Activated B cell treated with CpG ODN at 0.5 μM for 24 hours (primary cell): ENCODE data around the gene PRMT5. TPM values are rescaled to one million over a fixed set of nuclear protein-coding genes. Genes with fewer than 3 reads are reported as not detected.

Source experiments
- ATAC-seq: fragments of 200-7000 bp; cut with Tn5 transposase; one replicate; pipeline ENCODE4 v1.10.0; 2021; ENCODE audit warnings: low read depth, mild to moderate bottlenecking, moderate library complexity
- CTCF ChIA-PET: fragments of 350-600 bp; sonication (Branson Sonifier 250); formaldehyde crosslinking; loops from one replicate; lab custom pipeline; 2021; ENCODE audit warnings: antibody characterized with exemption; lab: Charles Lee
- POLR2A ChIA-PET: fragments of 350-600 bp; sonication (Branson Sonifier 250); formaldehyde crosslinking; loops from one replicate; lab custom pipeline; 2021; ENCODE audit warnings: antibody characterized with exemption; lab: Charles Lee
- DNase-seq: peaks from one replicate; pipeline ENCODE4 v3.0.0; 2022
- H3K27ac Mint-ChIP-seq: one replicate; pipeline ENCODE4 v1.8.0; 2020; ENCODE audit warnings: mixed read lengths
- H3K27me3 Mint-ChIP-seq: one replicate; pipeline ENCODE4 v1.8.0; 2021; ENCODE audit warnings: mixed read lengths
- H3K36me3 Mint-ChIP-seq: one replicate; pipeline ENCODE4 v1.8.0; 2021; ENCODE audit warnings: low read depth, mixed read lengths
- H3K4me1 Mint-ChIP-seq: one replicate; pipeline ENCODE4 v1.8.0; 2021; ENCODE audit warnings: mixed read lengths
- H3K4me3 Mint-ChIP-seq: one replicate; pipeline ENCODE4 v1.8.0; 2020; ENCODE audit warnings: mild to moderate bottlenecking, mixed read lengths
- H3K9me3 Mint-ChIP-seq: one replicate; pipeline ENCODE4 v1.8.0; 2020; ENCODE audit warnings: mixed read lengths
- CTCF ChIP-seq: fragments of 200-600 bp; IDR thresholded peaks from one replicate; pipeline ENCODE4 v1.8.0; 2022; ENCODE audit warnings: antibody characterized with exemption, mild to moderate bottlenecking
- intact Hi-C: fragments of 100-400 bp; cut with micrococcal nuclease; formaldehyde crosslinking; loops from one replicate; pipeline ENCODE4 v1.15.1; 2024
- total RNA-seq: library from RNA; stranded (reverse); gene quantifications from 2 replicates; pipeline ENCODE4 v1.2.3, GENCODE V29; 2022

The PRMT5 gene
- total RNA-seq, 1 donor from 2014 or later: 75.3 TPM

GRCh38 chr14:22888662-22889061, 40.5 kb downstream of the PRMT5 start:
- no peaks in the 10 kb centered on the region for H3K27me3 Mint-ChIP-seq
- DNase-seq (peak; percentile 29), ATAC-seq (peak; percentile 41)
- ChIA-PET CTCF (interaction anchor here (1.0 to 8.6 kb wide), 5 partner anchors 12 to 332 kb away, joined by 3 to 103 read pairs (median 7); partner anchors contain the start of gene LRP10), POLR2A (interaction anchor here (0.6 to 9.4 kb wide), 21 partner anchors 10 to 1206 kb away, joined by 3 to 140 read pairs (median 5); partner anchors contain the start of genes LRP10, OXA1L, PABPN1 and PCK2)
- peak overlapping the region; percentile 97 for H3K27ac Mint-ChIP-seq
- H3K9me3 Mint-ChIP-seq: no peaks in the 10 kb centered on the region
- peak overlapping the region; percentile 90 for H3K4me3 Mint-ChIP-seq
- no peak for TF ChIP-seq CTCF
- H3K36me3 Mint-ChIP-seq: peaks cover 26% of the 10 kb centered on the region
- intact Hi-C loops: loop anchor here (1.0 to 10.0 kb wide), 5 partner anchors 66 to 504 kb away; partner anchors contain the start of gene PPP1R3E
- peaks cover 63% of the 10 kb centered on the region for H3K4me1 Mint-ChIP-seq

GRCh38 chr14:22887990-22888378, 41.2 kb downstream of the PRMT5 start:
- peak; percentile 77 for DNase-seq
- intact Hi-C loops: loop anchor here (1.0 to 10.0 kb wide), 11 partner anchors 12 to 503 kb away; partner anchors contain the start of genes DAD1, PPP1R3E, PRMT5 and RBM23

DNA sequence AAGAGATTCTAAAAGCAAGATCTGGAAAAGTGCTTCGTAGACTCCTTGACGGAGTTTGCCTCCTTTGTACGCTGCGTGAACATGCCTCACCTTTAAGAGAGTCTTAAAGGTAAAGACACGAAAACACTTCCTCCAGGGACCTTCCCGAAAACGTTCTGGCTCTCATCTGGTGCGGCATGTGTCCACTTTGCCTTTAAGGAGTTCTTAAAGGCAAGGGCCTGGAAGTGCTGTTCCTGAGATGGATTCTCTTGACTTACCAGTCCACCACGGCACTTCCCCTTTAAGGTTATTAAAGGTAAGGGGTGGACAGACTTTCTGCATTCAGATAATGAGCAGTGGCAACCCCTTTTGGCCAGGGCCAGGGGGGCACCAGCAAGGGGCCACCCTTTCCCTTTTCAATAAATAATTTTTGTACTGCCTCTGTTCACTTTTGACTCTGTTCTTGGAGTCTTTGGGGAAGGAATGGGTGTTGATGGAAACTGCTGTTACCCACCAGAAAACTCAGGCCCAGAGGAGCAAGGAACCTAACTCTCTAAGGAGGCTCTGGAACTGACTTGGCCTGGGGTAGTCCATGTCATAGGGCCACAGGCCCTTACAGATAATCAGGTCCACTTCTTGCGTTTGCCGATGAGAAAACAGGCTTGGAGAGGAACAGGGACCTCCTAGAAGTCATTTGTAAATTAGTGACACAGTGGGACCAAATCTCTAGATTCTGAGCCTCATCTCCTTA, 41.8 kb downstream of the PRMT5 start:
- no peaks in the 10 kb centered on the region for H3K9me3 Mint-ChIP-seq
- H3K27me3 Mint-ChIP-seq: no peaks in the 10 kb centered on the region
- ATAC-seq (peak; percentile 18), DNase-seq (no peak)
- peaks cover 16% of the 10 kb centered on the region for H3K36me3 Mint-ChIP-seq
- ChIA-PET POLR2A (interaction anchor here (0.6 to 9.4 kb wide), 17 partner anchors 8 to 605 kb away, joined by 3 to 140 read pairs (median 4); partner anchors contain the start of genes LRP10, OXA1L, PABPN1 and RBM23), CTCF (interaction anchor here (0.6 to 8.6 kb wide), 7 partner anchors 13 to 331 kb away, joined by 3 to 103 read pairs (median 6); partner anchors contain the start of genes CDH24 and LRP10)
- intact Hi-C loops: loop anchor here (1.0 to 10.0 kb wide), 10 partner anchors 13 to 503 kb away; partner anchors contain the start of genes DAD1, PPP1R3E, PRMT5 and RBM23
- H3K4me3 Mint-ChIP-seq: peak overlapping the region; percentile 90
- no peak for TF ChIP-seq CTCF
- H3K4me1 Mint-ChIP-seq: peaks cover 73% of the 10 kb centered on the region
- peak overlapping the region; percentile 97 for H3K27ac Mint-ChIP-seq

More at GRCh38 chr14:22887990-22888378, 41.2 kb downstream of the PRMT5 start:
- Mint-ChIP-seq H3K27ac (peak overlapping the region; percentile 97), H3K36me3 (peaks cover 19% of the 10 kb centered on the region), H3K9me3 (no peaks in the 10 kb centered on the region), H3K27me3 (no peaks in the 10 kb centered on the region), H3K4me1 (peaks cover 67% of the 10 kb centered on the region), H3K4me3 (peak overlapping the region; percentile 90)
- ATAC-seq: peak; percentile 54
- ChIA-PET CTCF (interaction anchor here (0.6 to 8.6 kb wide), 6 partner anchors 13 to 331 kb away, joined by 3 to 103 read pairs (median 5); partner anchors contain the start of gene LRP10), POLR2A (interaction anchor here (0.6 to 9.4 kb wide), 22 partner anchors 9 to 605 kb away, joined by 3 to 140 read pairs (median 4); partner anchors contain the start of genes LRP10, OXA1L, PABPN1 and PRMT5)
- no peak for TF ChIP-seq CTCF

DNA sequence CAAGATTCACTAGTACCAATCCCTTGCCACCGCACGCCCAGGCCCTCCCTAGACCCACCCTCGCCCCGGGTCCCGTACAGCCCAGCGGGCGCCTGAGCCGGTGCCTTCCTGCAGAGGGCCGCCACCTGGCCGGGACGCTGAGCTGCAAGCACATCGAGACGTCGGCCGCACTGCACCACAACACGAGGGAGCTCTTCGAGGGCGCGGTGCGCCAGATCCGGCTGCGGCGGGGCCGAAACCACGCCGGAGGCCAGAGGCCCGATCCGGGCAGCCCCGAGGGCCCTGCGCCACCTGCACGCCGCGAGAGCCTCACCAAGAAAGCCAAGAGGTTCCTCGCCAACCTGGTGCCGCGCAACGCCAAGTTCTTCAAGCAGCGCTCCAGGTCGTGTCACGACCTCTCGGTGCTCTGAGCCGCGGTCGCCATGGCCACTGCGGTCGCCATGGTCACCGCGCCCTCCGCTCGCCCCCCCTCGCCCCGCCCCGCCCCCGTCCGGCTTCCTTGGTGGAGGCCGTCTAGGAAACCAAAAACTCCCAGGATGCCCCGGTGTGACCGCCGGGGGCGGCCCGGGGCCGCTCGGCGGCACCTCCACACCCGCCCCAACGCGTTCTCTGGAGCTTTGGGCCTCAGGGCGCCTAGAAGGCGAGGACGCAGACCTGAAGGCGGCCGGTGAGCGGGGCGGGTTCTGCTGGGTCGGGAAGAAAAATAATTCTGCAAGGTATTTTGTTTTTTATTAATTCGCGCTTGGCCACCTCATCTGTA, 42.5 kb downstream of the PRMT5 start:
- ChIA-PET CTCF (interaction anchor here (1.0 to 8.6 kb wide), 5 partner anchors 14 to 316 kb away, joined by 3 to 103 read pairs (median 6); partner anchors contain the start of genes CDH24, LRP10 and OXA1L), POLR2A (interaction anchor here (0.5 to 9.4 kb wide), 15 partner anchors 9 to 435 kb away, joined by 3 to 140 read pairs (median 4); partner anchors contain the start of genes LRP10, OXA1L, PABPN1 and RBM23)
- ATAC-seq (peak; percentile 55), DNase-seq (peak; percentile 71)
- Mint-ChIP-seq H3K4me3 (peak overlapping the region; percentile 90), H3K27me3 (no peaks in the 10 kb centered on the region), H3K27ac (peak overlapping the region; percentile 97), H3K36me3 (peaks cover 12% of the 10 kb centered on the region), H3K9me3 (no peaks in the 10 kb centered on the region), H3K4me1 (peaks cover 80% of the 10 kb centered on the region)
- intact Hi-C loops: loop anchor here (1.0 to 10.0 kb wide), 10 partner anchors 14 to 502 kb away; partner anchors contain the start of genes DAD1, PPP1R3E, PRMT5 and RBM23
- TF ChIP-seq CTCF: no peak
